T-helper 22 cell (primary cell): ENCODE measurements around the gene SGCD.

Experiments
- DNase-seq: peaks from one replicate; pipeline ENCODE4 v3.0.0-alpha.2; 2020; ENCODE audit warnings: low read depth

Gene SGCD

DNA sequence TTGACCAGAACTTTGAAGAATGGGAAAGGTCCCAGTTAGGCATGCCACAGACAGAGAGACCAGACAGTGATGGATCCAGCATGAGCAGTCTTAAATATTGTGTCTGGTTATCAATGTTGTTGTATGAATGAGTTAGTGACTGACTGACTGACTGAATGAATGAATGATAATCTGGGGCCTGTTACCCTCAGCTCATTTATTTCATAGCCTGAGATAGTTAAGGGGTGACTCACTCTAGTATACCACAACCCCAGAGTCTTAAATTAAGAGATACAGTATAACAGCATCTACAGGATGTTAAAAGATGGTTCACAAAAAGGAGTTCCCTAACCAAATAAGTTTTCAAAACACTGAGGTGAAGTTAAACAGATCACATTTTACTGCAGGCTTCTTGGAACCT, 133.5 kb downstream of the SGCD start:
- no peak for DNase-seq

DNA sequence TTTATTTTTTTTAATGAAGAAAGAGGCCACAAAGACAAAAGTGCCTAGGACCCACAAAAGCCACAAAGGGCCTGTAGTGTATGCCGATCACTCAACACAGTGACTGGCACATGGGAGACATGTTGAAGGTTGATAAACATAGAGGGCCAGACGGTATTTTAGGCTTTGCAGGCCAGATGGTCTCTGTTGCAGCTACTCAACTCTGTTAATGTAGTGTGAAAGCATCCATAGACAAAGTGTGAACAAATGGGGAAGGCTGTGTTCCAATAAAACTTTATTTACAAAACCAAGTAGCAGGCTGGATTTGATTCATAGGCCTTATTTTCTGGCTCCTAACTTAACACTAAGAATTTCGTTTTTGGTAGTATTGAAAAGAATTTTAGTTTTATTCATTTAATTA, 139.9 kb downstream of the SGCD start:
- DNase-seq, result no peak

DNA sequence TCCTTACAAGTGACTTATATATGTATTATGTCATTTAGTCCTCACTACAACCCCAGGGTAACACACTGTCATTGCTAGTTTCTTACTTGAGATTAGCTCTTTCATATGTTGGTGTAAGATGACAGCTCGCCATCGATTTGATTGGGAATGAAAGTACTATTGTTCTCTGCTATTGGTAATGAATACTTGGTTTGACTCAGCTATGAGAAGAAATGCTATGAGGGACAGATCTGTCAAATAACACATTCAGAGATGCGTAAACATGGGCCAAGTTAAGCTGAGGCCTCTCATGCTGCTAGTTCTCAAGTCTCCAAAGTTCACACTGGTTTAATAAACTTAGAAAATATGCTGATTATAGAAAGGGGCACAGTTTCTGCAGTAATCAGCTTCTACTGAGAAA, 142.7 kb downstream of the SGCD start:
- DNase-seq, result no peak

DNA sequence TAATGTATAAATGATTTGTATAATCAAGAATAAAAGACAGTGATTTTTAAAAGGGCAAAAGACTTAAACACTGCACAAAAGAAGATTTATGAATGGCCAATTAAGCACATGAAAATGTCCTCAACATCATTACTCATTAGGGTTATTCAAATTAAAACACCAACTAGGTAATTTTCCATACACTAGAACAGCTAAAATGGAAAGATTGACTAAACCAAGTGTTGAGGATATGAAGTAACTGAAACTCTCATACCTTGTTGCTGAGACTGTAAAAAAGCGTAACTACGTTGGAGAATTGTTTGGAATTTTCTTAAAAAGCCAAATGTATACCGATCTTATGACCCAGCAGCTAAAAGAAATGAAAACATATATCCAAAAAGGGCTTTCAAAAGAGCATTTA, 144.9 kb downstream of the SGCD start:
- DNase-seq, result no peak

- no peak for DNase-seq
Observed at GRCh38 chr5:156473269-156473908, 146.4 kb downstream of the SGCD start.

DNA sequence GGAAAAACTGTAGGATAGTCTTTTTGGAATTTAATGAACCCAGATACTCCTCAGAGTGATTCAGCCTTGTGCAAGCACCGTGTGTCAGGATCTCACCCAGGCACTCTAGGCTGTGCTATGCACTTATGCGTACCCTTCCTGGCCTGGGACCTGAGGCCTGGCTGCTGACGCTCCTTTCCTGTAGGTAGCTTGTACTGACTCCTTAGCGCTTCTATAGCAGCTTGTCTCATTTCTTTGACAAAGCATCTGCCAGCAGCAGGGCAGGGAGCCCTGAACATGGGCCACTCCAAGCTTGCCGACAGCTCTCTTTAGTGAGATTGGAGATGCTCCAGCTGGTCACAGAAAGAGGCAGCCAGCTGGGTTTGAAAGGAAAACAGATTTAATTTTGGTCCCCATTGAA, 147.3 kb downstream of the SGCD start:
- DNase-seq, result no peak

GRCh38 chr5:156475182-156476157, 148.5 kb downstream of the SGCD start:
- no peak for DNase-seq

GRCh38 chr5:156476158-156476551, 149.2 kb downstream of the SGCD start:
- DNase-seq, result no peak

GRCh38 chr5:156476678-156477077, 149.7 kb downstream of the SGCD start:
- DNase-seq, result no peak

- no peak for DNase-seq
Observed at GRCh38 chr5:156477196-156477595, 150.2 kb downstream of the SGCD start.

- no peak for DNase-seq
Observed at GRCh38 chr5:156479849-156480248, 152.9 kb downstream of the SGCD start.

- DNase-seq, result no peak
Observed at GRCh38 chr5:156481741-156482140, 154.8 kb downstream of the SGCD start.

GRCh38 chr5:156482818-156483217, 155.9 kb downstream of the SGCD start:
- DNase-seq, result no peak

- DNase-seq, result no peak
Observed at GRCh38 chr5:156486394-156487238, 159.7 kb downstream of the SGCD start.

DNA sequence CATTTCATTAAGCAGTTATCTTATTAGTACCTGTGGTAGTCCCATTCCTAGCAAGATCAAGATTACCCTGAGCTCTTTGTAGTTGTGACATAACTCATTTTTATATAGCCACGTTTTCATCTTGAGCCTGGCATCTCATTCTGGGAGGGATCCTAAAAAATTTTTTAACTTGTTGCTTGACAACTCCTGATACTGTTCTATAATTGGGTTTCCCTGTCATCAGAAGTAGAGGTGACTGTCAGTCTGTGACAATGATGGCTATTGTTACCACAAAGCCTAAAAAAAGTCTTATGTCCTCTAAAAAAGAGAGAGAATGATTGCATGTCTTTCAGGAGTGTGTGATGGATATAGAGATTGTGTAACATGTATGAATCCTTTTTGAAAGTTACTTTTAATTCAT, 164.8 kb downstream of the SGCD start:
- DNase-seq, result no peak

DNA sequence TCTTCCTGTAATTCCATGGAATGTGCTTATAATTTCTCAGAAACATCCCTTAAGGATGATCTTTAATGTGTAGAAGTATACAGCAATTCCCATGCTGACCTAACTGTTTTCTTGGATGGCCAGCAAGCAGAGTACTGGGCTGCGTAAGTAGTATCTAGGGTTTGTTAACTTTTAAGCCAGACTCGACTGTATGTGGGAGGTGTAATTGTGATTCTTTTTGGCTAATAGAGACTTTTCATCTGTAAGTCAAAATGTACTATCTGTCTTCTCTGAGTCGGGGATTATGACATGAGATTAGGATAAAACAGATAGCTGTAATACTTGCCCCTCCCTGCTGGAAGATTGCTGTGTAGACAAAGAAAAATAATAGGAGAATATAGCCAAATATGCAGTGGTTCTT, 169.3 kb downstream of the SGCD start:
- DNase-seq, result no peak

- DNase-seq, result no peak
Observed at GRCh38 chr5:156497804-156498208, 170.8 kb downstream of the SGCD start.

DNA sequence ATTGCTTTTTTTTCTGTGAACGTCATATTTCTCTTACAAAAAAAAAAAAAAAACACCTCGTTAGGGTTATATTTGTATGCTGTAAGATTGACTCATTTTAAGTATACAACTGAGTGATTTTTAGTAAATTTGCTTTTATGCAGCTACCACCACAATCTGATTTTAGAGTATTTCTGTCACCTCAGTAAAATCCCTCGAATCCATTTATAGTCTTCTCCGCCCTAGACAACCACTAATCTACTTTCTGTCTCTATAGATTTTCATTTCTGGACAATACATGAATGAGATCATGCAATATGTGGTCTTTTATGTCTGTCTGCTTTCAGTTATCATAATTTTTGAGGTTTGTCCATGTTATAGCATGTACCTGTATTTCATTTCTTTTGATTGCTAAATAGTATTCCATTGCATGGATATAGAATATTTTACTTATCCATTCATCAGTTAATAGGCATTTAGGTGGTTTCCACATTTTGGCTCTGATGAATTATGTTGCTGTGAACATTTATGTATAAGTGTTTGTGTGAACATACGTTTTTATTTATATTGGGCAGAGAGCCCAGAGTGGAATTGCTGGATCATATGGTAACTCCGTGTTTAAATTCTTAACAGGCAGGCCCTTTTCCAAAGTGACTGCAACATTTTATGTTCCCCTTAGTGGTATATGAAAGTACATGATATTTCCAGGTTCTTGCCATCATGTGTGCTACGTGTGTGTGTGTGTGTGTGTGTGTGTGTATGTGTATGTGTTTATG, 171.4 kb downstream of the SGCD start:
- DNase-seq, result no peak

- DNase-seq, result no peak
Observed at GRCh38 chr5:156500755-156501154, 173.8 kb downstream of the SGCD start.

DNA sequence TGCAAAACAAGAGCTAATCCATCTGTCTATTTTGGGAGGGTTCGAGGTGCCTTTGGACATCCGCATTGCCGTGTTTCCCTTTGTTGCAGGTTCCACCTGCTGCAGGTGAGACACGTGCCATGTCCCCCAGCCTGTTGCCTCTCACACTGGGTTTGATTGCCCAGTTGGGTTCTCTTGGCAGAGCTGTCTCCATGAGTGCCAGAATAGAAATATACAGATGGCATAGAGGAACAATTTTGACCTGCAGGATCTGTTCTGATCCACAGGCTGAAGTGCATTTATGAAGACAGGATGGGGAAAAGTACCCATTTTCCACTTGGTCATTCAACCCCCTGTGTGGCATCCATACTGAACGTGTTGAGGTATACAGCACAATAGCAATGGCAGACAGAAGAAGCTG, 178.1 kb downstream of the SGCD start:
- DNase-seq, result no peak

- no peak for DNase-seq
Observed at GRCh38 chr5:156513123-156513815, 186.3 kb downstream of the SGCD start.
